ENCODE measurements around the gene PTPRN.

Gene PTPRN

DNA sequence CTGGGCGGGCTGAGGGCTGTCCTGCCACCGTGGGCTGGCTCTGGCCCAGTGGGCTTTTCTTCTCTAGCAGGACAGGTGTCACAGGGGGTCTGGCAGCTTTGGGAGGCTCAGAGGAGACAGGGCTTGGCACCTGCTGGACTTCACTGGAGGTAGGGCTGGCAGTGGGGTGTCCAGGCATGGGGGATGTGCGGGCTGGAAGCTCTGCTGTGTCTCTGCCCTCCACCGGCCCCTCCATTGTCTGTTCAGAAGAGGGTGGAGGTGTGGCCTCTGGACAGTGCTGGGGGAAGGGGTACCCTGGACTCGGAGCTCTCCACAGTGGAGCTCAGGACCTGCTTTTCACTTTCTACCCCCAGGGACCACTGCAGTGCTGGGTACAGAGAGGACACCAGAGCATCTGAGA is 9.2 kb downstream of the PTPRN start:
- Mint-ChIP-seq H3K27me3 (ENCODE audit: low read depth) (peaks cover 87% of the 10 kb centered on the region), H3K36me3 (ENCODE audit: low read depth) (no peaks in the 10 kb centered on the region), H3K9me3 (no peaks in the 10 kb centered on the region), H3K4me1 (peaks cover 9% of the 10 kb centered on the region), H3K27ac (no peak overlapping the region), H3K4me3 (no peak overlapping the region)
- TF ChIP-seq, protein P1, sequence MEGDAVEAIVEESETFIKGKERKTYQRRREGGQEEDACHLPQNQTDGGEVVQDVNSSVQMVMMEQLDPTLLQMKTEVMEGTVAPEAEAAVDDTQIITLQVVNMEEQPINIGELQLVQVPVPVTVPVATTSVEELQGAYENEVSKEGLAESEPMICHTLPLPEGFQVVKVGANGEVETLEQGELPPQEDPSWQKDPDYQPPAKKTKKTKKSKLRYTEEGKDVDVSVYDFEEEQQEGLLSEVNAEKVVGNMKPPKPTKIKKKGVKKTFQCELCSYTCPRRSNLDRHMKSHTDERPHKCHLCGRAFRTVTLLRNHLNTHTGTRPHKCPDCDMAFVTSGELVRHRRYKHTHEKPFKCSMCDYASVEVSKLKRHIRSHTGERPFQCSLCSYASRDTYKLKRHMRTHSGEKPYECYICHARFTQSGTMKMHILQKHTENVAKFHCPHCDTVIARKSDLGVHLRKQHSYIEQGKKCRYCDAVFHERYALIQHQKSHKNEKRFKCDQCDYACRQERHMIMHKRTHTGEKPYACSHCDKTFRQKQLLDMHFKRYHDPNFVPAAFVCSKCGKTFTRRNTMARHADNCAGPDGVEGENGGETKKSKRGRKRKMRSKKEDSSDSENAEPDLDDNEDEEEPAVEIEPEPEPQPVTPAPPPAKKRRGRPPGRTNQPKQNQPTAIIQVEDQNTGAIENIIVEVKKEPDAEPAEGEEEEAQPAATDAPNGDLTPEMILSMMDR (IDR thresholded peaks at IDR 0.05; ENCODE audit: unreplicated experiment in 3 of 3): no peak

DNA sequence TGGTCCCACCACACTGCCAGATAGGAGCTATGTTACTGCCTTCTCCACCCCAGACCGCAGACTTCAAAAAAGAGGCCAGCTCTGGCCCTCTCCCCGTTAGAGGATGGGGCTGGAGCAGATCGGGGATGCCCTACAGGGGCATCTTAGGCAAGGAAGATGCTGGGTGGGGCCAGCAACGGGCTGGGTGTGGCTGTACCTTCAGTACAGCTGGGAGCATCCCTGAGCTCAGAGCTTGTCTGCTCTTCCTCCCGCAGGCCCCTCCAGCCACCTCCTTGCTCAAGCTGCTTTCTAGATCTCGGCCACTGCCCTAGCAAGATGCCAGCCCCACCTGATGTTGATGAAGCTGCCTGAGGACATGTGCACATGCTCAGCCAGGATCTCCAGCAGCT is 9.8 kb downstream of the PTPRN start:
- no peaks in the 10 kb centered on the region for H3K9me3 Mint-ChIP-seq
- H3K4me3 Mint-ChIP-seq: no peak overlapping the region
- peaks cover 80% of the 10 kb centered on the region for H3K27me3 Mint-ChIP-seq (ENCODE audit: low read depth)
- no peaks in the 10 kb centered on the region for H3K36me3 Mint-ChIP-seq (ENCODE audit: low read depth)
- peaks cover 10% of the 10 kb centered on the region for H3K4me1 Mint-ChIP-seq
- H3K27ac Mint-ChIP-seq: no peak overlapping the region
- TF ChIP-seq, protein P1 (IDR thresholded peaks at IDR 0.05; ENCODE audit: unreplicated experiment in 3 of 3): no peak

DNA sequence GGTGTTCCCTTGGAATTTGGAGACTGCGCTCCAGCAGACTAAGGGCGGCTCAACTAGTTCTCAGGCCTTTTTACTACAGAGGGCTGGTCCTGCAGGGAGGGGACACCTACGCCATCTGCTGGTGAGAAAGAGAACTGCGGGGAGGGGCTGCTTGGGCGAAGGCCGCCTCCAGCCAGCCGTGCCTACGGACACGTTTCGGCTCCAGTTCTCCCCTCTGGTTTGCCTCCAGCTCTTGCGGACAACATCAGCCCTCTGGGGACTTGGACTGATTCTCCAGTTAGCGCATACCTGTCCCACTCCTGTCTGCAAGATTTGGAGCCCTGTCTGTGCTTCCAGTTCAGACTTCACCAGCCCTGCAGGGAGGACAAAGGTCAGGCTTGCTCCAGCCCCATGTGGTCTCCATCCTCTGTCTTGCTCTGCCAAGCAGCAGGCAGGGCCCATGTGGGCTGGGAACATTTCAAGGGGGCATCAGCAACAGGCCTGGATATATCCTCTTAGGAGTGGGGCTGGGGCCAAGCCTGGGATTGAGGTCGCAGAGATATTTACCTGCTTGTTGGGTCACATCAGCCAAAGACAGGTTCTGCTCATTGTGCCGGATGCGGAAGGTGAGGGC is 10.3 kb downstream of the PTPRN start:
- Mint-ChIP-seq H3K27ac (no peak overlapping the region), H3K4me3 (no peak overlapping the region), H3K4me1 (peaks cover 15% of the 10 kb centered on the region), H3K36me3 (ENCODE audit: low read depth) (no peaks in the 10 kb centered on the region), H3K9me3 (no peaks in the 10 kb centered on the region), H3K27me3 (ENCODE audit: low read depth) (peaks cover 75% of the 10 kb centered on the region)
- TF ChIP-seq, protein P1 (IDR thresholded peaks at IDR 0.05; ENCODE audit: unreplicated experiment in 3 of 3): peak; percentile 95 to 98 (median 96)

DNA sequence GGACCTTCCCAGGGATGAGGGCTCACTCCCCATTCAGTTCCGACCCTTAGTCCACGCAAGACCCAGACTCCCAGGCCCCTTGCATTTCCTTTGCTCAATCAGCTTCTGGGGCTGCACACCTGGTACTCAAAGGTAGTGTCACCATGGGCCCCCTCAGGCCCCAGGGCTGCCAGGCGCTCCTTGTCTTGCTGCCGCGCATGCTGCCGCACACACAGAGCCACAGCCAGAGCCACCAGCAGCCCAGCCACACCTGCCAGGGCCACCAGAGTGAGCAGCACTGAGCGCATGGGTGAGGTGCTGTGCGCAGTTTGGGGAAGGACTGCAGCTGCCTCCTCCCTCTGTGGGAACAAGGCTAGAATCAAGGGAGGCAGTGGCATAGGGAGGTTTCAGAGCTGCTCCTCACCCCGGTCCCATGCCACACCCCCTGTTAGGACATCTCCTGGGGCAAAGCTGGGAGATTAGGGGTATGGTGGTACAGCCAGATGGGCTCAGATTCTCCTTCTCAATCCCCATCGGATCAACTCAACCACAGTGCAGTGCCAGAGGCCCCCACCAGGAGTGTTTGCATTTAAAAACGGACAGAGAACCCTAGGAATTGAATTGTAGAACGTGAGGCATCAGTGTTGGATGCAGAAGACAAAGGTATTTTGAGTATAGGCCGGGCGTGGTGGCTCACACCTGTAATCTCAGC is 11.3 kb downstream of the PTPRN start:
- Mint-ChIP-seq H3K4me3 (no peak overlapping the region), H3K27ac (no peak overlapping the region), H3K36me3 (ENCODE audit: low read depth) (no peaks in the 10 kb centered on the region), H3K9me3 (no peaks in the 10 kb centered on the region), H3K27me3 (ENCODE audit: low read depth) (peaks cover 70% of the 10 kb centered on the region), H3K4me1 (peaks cover 19% of the 10 kb centered on the region)
- TF ChIP-seq, protein P1 (IDR thresholded peaks at IDR 0.05; ENCODE audit: unreplicated experiment in 3 of 3): no peak

DNA sequence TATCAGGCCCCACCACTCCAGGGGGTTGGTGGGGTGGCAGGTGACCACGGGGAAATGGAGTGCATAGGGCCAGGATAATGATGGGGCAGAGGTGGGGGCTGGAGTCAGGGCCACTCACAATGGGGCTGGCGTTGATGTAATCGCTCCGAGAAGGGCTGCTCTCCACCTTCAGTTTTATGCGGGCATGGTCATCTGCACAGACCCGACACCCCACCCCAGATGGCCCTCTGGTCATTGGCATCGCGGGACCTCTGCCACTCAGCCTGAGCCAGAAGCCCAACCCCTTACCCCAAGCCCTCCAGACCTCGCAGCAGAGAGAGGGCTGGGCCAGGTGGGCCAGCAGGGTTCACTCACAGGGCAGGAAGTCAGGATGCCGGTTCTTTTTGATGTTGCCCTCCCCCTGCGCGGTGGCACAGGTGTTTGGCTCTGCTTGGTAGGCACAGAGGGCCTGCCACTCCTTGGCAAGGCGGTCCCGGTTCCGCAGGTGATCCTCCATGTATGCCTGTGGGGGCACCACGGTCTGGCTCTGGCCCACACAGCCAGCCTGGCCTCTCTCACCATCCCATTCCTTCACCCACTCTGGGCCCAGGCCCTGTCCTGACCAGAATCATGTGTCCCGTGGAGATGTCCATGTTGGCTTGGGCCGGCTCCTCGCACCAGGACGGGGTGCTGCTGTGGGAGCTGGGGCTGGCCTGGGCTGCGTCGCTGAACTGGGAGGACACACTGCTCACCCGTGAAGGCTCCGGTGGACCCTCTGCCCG is 12.4 kb downstream of the PTPRN start:
- H3K36me3 Mint-ChIP-seq (ENCODE audit: low read depth): no peaks in the 10 kb centered on the region
- TF ChIP-seq, protein P1 (IDR thresholded peaks at IDR 0.05; ENCODE audit: unreplicated experiment in 3 of 3): no peak
- H3K27me3 Mint-ChIP-seq (ENCODE audit: low read depth): peaks cover 66% of the 10 kb centered on the region
- H3K9me3 Mint-ChIP-seq: no peaks in the 10 kb centered on the region
- no peak overlapping the region for H3K27ac Mint-ChIP-seq
- no peak overlapping the region for H3K4me3 Mint-ChIP-seq
- H3K4me1 Mint-ChIP-seq: peaks cover 19% of the 10 kb centered on the region
